AG20443 (cell line): Measurements from ENCODE around the gene PRKACA.

Experiments used
- DNase-seq: peaks from one replicate; pipeline ENCODE4 v3.0.0; 2012; ENCODE audit warnings: low spot score, mixed read lengths

Gene PRKACA

DNA sequence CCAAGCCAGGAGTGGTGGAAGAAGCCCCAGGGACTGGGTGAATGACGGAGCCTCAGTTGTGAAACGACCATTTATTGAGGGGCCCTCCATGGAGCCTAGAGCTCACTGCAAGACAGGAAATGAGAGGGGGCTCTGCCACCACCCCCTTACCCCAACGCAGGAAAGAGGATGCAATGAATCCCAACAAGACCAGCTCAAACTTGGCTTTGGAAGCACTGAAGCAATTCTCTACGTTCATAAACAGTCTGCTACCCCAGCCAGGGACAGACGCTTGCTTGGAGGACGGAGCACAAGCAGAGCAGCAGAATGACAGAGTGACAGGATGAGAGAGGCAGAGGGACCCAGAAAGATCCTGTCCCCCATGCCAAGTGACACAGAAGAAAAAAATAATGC is 1.0 kb downstream of the PRKACA start:
- no peak for DNase-seq

- no peak for DNase-seq
Measured at GRCh38 chr19:14115756-14116155, 1.8 kb downstream of the PRKACA start.

DNA sequence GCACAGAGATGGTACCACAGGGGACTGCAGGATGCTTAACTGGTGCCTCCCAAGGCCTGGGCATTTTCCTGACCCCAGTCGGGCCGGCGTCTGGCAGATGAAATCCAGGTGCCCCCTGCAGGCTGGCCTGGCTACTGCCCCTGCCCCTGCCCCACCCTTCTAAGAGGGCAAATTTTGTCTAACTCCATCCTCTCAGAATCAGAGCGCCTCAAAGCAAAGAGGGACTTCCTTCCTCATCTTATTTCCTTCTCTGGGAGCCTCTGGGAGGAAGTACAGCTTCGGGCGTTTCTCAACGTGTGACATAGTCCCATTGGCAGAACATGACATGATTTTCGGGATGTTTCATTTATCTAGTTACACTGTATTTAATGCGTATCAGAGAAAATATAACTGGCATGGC is 2.7 kb downstream of the PRKACA start:
- DNase-seq: no peak

DNA sequence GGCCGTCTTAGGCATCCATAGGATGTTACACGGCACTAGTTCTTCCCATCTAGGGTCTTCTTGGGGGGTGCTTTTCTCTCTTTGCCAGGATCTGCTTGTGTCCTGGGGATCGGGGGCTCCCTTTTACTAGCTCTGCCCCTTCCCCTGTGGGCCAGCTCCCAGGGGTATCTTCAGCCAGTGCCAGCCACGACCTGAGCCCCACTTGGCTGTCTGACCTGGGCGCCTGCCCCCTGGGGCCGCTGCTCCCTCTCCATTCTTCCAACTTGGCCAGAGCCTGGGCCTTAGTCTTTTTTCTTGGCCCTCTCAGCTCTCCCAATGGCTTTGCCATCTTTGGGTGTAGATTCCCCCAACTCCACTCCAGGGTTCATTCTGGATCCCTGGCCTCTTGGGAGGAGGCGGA is 3.1 kb downstream of the PRKACA start:
- no peak for DNase-seq

- no peak for DNase-seq
Measured at GRCh38 chr19:14113762-14114414, 3.7 kb downstream of the PRKACA start.

DNA sequence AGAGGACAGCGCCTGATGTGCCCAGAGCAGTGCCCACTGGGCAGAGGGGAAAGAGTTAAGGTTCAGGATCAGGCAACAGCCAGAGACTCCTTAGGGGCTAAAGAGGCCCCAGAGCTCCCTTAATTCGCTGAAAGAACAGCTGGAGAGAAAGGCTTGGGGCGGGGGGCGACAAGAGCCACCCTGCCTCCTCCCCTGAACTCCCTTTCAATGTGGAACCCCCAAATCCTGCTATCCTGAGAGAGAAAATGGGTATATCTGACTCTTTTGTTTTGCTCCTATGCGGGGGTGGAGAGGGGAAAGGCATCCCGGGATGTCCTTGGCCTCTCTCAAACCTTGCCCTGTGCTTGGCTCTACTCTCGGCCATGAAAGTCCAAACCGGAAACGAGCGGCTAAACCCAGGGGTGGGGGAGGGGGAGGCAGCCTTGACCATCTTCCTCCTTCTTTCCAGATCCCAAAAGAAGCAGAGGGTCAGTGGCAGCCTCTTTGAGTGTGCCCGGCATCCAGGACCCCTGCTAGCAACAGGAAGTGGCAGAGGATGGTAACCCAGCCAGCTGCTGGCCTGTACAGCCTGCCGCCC is 4.7 kb downstream of the PRKACA start:
- peak; percentile 61 for DNase-seq

- DNase-seq: no peak
Measured at GRCh38 chr19:14112051-14112808, 5.3 kb downstream of the PRKACA start.

GRCh38 chr19:14111486-14111885 is 6.1 kb downstream of the PRKACA start:
- DNase-seq: no peak

- DNase-seq: no peak
Measured at GRCh38 chr19:14110650-14111049, 6.9 kb downstream of the PRKACA start.

DNA sequence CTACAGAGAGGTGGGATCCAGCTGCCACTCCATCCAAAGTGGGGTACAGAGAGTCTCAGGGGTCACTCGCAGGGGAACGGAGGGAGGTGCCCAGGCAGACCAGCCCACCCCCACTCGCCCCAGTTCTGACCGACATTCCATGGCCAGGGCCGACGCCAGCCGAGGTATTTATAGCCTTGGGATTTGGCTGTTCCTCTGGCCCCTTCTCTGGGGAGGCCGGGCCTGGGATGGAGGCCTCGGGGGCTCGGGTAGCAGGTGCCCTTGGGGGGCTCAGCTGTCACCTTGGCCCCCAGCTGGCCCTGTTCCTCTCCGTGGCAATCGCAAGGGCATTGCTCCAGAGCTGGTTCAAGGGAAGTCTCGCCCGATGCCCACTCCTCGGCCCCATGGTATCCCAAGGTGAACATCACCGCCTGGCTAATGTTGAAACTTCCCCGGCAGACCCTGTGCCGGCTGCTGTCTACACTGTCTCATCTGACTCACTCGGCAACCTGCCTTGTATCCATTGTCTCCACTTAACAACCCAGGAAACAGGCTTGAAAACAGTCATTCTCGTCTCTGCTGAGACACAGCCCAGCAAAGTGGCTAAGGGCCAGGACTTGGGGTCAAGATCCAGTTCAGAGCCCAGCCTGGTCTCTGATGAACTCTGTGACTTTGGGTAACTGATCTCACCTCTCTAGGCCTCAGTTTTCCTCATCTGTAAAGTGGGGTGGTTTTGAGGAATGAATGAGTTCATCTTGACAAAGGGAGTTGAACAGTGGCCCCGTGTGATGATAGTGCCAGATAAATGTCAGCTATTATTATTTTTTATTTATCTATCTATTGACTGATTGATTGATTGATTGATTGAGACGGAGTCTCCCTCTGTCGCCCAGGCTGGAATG is 9.7 kb downstream of the PRKACA start:
- DNase-seq: no peak

GRCh38 chr19:14106840-14107239 is 10.7 kb downstream of the PRKACA start:
- DNase-seq: no peak

DNA sequence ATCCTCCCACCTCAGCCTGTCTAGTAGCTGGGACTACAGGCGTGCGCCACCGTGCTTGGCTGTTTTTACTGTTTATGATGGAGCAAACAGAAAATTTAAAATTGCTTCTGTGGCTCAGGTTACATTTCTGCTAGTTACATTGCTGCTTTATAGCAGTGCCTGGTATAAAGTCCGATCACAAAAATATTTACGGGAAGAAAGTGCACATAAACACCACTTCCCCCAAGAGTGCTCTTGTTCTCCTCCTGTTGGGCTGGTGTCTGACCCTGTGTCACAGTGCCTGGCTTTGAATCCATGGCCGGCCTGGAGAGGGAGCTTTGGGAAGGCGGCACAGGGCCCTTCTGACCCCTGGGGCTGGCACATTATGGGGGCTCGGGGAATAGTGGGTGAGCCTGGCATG is 11.9 kb downstream of the PRKACA start:
- DNase-seq: no peak

GRCh38 chr19:14103310-14103709 is 14.3 kb downstream of the PRKACA start:
- DNase-seq: no peak

- DNase-seq: no peak
Measured at GRCh38 chr19:14102756-14103155, 14.8 kb downstream of the PRKACA start.

GRCh38 chr19:14102102-14102696 is 15.4 kb downstream of the PRKACA start:
- no peak for DNase-seq

DNA sequence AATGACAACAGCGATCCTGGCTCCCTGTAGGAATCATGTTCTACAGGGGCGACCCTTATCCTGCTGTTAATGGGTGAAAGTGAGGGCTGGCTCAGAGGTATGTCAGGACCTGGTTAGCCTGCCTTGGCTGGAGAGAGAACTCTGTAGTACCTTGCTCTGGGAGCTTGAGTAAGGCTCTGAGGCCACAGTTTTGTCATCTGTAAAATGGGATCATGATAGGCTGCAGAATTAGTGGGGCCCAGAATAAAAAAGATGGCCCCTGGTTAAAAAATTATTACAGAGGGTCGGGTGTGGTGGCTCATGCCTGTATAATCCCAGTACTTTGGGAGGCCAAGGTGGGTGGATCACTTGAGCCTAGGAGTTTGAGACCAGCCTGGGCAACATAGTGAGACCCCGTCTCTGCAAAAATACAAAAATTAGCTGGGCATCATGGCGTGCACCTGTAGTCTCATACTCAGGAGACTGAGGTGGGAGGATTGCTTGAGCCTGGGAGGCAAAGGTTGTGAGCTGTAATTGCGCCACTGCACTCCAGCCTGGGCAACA is 16.5 kb downstream of the PRKACA start:
- DNase-seq: no peak

GRCh38 chr19:14097532-14098151 is 19.9 kb downstream of the PRKACA start:
- DNase-seq: peak; percentile 2

DNA sequence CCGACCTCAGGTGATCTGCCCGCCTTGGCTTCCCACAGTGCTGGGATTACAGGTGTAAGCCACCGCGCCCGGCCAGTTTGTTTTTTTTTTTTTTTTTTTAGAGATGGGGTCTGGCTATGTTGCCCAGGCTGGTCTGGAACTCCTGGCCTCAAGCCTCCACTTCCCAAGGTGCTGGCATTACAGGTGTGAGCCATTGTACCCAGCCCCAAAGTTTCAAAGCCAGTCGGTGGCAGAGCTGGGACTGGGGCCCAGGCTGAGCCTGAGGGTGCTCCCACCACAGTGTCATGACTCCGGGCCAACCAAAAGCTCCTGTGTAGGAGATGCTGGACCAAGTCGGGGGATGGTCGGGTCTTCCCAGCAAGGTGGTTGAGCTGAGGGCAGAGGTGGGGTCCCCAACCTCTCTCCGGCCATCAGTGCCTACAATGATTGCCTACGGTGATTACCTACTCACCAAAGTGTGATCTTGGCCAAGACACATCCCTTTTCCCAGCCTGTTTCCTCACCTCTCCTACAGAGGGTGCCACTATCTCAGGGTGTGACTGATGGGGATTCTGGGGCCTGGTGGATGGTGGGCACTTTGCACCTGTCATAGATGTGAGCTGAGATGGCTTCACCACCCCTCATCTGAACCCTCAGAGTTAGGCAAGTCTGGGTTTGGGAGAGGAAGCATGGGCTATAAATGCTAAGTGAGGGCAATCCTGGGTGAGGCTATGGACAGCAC is 21.1 kb downstream of the PRKACA start:
- DNase-seq: no peak

DNA sequence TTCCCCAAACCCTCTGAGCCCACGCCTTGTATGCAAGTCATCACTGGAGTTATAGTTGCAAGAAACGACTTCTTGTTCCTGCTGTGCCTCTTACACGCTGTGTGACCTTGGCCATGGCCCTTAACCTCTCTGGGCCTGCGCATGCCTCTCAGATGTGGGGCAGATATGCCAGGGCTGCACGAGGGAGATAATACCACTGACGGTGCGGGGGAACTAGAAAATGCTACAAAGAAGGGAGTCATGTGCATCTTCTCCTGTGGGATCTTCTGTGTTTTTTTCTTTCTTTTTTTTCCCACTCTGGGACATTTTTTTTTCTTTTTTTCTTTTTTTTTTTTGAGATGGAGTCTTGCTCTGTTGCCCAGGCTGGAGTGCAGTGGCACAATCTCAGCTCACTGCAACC is 22.7 kb downstream of the PRKACA start:
- no peak for DNase-seq

GRCh38 chr19:14093117-14093823 is 24.3 kb downstream of the PRKACA start:
- DNase-seq: no peak
